ENCODE data around the gene CD200.

CD200 gene

GRCh38 chr3:112331851-112332250, 1.1 kb upstream of the CD200 start:
- in situ Hi-C loops (cut with MboI; ENCODE audit: low sequenced_read_pairs) = no loop called here

- in situ Hi-C loops (cut with MboI; ENCODE audit: low sequenced_read_pairs) = no loop called here
Observed at GRCh38 chr3:112333381-112334317, 693 bp downstream of the CD200 start.

GRCh38 chr3:112334691-112335433, 1.9 kb downstream of the CD200 start:
- in situ Hi-C loops (cut with MboI; ENCODE audit: low sequenced_read_pairs) = no loop called here

GRCh38 chr3:112335434-112335781, 2.5 kb downstream of the CD200 start:
- in situ Hi-C loops (cut with MboI; ENCODE audit: low sequenced_read_pairs) = no loop called here

GRCh38 chr3:112338021-112338726, 5.2 kb downstream of the CD200 start:
- in situ Hi-C loops (cut with MboI; ENCODE audit: low sequenced_read_pairs) = no loop called here

- in situ Hi-C loops (cut with MboI; ENCODE audit: low sequenced_read_pairs) = no loop called here
Observed at GRCh38 chr3:112338727-112339056, 5.7 kb downstream of the CD200 start.

- in situ Hi-C loops (cut with MboI; ENCODE audit: low sequenced_read_pairs) = no loop called here
Observed at GRCh38 chr3:112339134-112339533, 6.2 kb downstream of the CD200 start.

- in situ Hi-C loops (cut with MboI; ENCODE audit: low sequenced_read_pairs) = no loop called here
Observed at GRCh38 chr3:112339609-112340008, 6.7 kb downstream of the CD200 start.

- in situ Hi-C loops (cut with MboI; ENCODE audit: low sequenced_read_pairs) = no loop called here
Observed at GRCh38 chr3:112341386-112341785, 8.4 kb downstream of the CD200 start.

- in situ Hi-C loops (cut with MboI; ENCODE audit: low sequenced_read_pairs) = no loop called here
Observed at GRCh38 chr3:112345681-112346080, 12.7 kb downstream of the CD200 start.

- in situ Hi-C loops (cut with MboI; ENCODE audit: low sequenced_read_pairs) = no loop called here
Observed at GRCh38 chr3:112346491-112347122, 13.7 kb downstream of the CD200 start.

- in situ Hi-C loops (cut with MboI; ENCODE audit: low sequenced_read_pairs) = no loop called here
Observed at GRCh38 chr3:112348943-112349342, 16.0 kb downstream of the CD200 start.

GRCh38 chr3:112349557-112349956, 16.6 kb downstream of the CD200 start:
- in situ Hi-C loops (cut with MboI; ENCODE audit: low sequenced_read_pairs) = no loop called here

GRCh38 chr3:112350018-112350810, 17.3 kb downstream of the CD200 start:
- in situ Hi-C loops (cut with MboI; ENCODE audit: low sequenced_read_pairs) = no loop called here

- in situ Hi-C loops (cut with MboI; ENCODE audit: low sequenced_read_pairs) = no loop called here
Observed at GRCh38 chr3:112351036-112351435, 18.1 kb downstream of the CD200 start.

- in situ Hi-C loops (cut with MboI; ENCODE audit: low sequenced_read_pairs) = no loop called here
Observed at GRCh38 chr3:112351823-112352222, 18.9 kb downstream of the CD200 start.

- in situ Hi-C loops (cut with MboI; ENCODE audit: low sequenced_read_pairs) = no loop called here
Observed at GRCh38 chr3:112352720-112353119, 19.8 kb downstream of the CD200 start.

GRCh38 chr3:112353365-112353764, 20.4 kb downstream of the CD200 start:
- in situ Hi-C loops (cut with MboI; ENCODE audit: low sequenced_read_pairs) = no loop called here

GRCh38 chr3:112354642-112355306, 21.8 kb downstream of the CD200 start:
- in situ Hi-C loops (cut with MboI; ENCODE audit: low sequenced_read_pairs) = no loop called here

- in situ Hi-C loops (cut with MboI; ENCODE audit: low sequenced_read_pairs) = no loop called here
Observed at GRCh38 chr3:112355307-112355687, 22.3 kb downstream of the CD200 start.

All from hTERT RPE-1 (cell line).